SK-MEL-5 (cell line): ENCODE measurements around the gene CHST11. TPM values are rescaled to one million over a fixed set of nuclear protein-coding genes. Genes with fewer than 3 reads are reported as not detected.

Experiments used
- DNase-seq: peaks from one replicate; pipeline ENCODE4 v3.0.0-alpha.2; 2016; ENCODE audit warnings: low read depth, low spot score
- in situ Hi-C: cut with HindIII; loops from 2 replicates; pipeline ENCODE4 v1.10.0; 2016; ENCODE audit warnings: low sequenced_read_pairs, high pct_unique_total_duplicates, low pct_unique_long_range_greater_than_20kb
- total RNA-seq: library from RNA; depleted of rRNA; stranded (reverse); fragments of >200 nt; shearing (Covaris generic); gene quantifications from 2 replicates; pipeline ENCODE4 v1.2.3, GENCODE V29; 2014

CHST11 gene
- total RNA-seq, 1 experiment from 2014 or later, result 27.4 TPM

DNA sequence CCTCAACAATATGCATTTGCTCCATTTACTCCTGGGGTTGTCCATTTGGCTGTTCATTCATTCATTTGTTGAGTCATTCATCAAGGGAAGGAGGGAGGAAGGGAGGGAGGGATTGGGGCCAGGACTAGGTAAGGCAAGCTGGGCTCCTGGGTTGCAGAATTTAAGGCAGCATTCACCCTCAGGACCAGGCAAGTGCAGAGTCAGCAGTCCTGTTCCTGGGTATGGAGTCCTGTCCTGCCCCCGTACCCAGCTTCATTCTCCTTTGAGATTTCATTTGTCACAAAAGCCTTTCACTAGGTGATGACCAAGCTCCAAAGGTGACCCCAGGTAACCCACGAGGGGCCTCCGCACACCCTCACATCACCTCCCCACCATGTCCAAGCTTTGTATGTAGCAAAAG lies 178.1 kb downstream of the CHST11 start:
- in situ Hi-C loops, result no loop called here
- no peak for DNase-seq

DNA sequence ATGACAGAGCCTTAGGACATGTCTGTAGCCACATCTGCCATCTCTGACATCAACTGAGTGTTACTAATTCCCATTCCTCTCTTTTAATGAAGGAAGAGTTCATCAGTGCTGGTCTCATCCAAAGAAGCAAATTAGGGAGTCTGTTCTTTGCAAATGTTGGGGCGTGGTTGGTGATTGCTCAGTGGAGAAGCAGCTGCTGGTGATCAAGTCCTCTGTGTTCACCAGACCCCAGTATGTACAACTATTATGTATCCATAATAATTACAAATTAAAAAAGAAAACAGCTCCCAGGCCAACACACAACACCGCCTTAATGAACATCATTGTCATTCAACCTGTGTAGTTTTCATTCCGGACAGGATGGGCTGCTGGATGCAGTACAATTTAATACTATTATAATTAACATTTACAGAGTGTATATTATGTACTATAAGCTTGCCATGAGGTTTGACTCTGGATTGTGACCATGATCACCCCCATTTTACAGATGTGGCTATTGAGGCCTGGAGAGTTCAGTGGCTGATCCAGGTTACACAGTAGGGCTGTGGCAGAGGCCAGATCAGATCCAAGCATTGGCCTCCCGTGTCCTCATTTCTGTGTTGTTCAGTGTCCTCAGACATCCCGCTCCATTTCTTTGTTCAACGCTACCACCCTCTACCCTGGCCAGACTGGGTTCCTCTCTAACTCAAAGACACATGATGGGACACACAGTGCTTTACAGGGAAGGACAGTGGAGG lies 179.0 kb downstream of the CHST11 start:
- in situ Hi-C loops, result no loop called here
- DNase-seq, result no peak

DNA sequence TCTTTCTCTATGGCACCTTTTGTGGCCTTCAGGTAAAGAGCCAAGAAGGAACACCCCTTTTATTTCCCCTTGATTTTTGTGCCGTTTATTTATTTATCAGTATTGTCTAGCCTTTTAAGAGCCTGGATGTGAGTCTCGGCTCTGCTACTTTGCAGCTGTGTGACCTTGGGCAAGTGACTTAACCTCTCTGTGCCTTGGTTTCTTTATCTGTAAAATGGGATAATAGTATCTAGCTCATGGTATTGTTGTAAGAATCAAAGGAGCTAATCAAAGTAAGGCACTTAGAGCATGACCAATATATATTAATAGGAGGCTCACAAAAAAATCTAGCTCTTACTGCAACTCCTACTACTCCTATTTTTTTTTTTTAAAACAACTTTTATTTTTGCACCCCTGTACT lies 179.7 kb downstream of the CHST11 start:
- in situ Hi-C loops, result no loop called here
- no peak for DNase-seq

DNA sequence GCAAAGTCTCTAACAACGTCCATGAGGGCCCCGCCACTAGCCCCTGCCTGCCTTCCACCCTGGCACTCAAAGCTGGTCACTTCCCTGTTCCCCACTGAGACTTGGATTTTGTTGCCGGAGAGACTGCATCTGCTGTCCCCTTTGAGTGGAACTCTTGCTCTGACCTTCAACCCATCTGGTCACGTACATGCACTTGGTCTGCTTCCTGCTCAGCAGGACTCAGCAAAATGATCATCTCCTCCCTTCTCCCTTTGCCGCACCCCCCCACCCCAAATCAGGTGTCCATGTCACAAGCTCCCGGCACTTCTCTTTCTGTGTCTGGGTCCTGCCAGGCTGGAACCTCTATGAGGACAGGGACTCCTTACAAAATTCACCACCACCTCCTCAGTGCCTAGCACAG lies 180.9 kb downstream of the CHST11 start:
- no peak for DNase-seq
- in situ Hi-C loops, result no loop called here

DNA sequence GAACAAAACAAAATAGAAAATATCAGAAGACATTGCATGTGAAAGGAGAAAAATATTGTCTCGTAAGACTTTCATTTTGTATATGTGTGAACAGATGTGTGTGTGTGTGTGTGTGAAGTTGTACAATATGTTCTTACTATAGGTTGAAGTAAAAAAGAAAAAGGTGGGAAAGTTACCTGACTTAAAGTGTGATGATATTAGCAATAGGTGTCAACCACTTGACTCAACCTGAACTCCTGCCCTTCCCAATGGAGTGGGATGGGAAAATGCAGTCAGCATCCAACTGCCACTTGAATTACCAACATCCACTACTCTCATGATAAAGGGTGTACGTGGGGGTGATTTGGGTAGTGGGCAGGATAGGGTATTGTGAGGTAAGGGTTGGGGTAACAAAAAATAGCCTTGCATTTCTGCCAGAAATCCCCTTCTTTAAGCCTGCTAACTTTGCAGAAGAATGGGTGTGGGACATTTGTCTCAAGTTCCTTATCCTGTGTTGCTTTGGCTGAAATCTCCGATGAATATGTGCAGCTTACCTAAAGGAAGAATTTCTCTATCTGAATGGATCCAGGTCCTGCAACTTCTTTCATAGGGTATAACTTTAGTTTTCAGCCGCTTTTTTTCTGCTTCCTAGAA lies 181.6 kb downstream of the CHST11 start:
- no peak for DNase-seq
- in situ Hi-C loops, result no loop called here

DNA sequence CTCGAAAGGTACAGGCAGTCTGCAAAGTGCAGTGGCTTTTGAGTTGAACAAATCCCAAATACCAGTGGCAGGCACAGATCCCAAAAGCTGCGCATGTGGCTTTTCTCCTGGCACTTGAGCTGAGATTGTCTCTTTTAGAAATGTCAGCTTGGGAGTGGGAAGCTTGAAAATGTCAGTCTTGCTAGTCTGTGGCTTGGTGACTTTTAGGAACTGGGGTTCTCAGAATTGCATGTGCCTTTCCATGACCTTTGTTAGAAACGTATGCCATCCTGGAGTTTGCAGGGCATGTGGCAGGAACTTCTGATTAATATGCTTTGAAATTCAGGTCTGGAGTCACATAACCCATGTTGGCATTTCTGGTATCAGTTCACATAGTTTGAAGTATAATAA lies 182.1 kb downstream of the CHST11 start:
- DNase-seq, result no peak
- in situ Hi-C loops, result no loop called here

DNA sequence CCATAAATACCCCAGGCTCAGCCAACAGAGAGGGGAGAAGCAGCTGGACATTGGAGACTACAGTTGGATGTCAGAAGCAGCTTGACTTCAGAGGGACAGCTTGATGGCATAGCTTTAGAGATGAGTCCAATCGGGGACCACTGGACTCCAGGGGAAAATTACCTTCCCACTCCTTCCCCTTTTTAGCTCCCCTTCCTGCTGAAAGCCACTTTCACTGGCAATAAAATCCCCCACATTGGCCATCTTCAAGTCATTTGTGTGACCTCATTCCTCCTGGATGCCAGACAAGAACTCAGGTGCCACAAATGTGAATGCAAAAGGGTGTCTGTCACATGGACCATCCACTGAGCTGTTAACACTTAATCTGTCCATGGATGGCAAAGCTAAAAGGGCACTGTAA lies 184.2 kb downstream of the CHST11 start:
- in situ Hi-C loops, result no loop called here
- no peak for DNase-seq

DNA sequence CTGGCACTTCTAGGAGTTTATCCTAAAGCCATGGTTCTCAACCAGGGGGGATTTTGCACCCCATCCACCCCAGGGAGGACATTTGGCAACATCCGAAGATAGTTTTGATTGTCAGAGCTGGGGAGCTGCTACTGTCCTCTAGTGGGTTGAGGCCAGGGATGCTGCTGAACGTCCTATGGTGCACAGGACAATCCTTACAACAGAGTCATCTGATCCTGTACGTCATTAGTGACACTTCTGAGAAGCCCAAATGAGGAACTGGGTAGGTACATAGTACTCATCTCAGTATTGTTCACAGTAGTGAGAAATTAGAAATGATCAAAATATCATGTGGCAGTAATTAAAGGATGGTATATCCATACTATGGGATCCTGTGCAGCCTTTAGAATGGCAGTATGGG lies 185.1 kb downstream of the CHST11 start:
- no peak for DNase-seq
- in situ Hi-C loops, result no loop called here

DNA sequence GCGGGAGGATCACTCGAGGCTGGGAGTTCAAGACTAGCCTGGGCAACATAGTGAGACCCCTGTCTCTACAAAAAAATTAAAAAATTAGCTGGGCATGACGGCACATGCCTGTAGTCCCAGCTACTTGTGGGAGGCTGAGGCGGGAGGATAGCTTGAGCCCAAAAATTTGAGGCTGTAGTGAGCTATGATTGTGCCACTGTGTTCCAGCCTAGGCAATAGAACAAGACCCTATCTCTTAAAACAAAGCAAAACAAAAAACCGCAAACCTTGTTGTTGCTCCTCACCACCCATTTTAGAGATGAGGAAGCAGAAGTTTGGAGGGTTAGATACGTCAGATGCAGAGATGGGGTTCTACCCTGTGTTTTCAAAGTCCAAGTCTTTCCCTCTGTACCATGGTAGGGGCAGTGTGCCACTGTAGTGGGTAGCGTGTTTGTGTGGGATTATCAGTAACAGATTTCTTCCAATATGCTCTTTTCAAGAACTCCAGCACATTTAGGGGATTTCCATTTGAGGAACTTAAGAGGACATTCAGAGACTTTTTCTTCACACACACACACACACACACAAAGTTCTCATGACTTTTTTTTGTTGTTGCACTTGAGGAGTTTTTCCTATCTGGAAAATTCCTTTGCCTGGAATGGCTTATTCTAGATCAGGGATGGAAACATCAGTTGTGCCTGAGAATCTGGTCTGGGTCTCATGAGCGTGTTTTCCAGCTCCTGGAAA lies 186.5 kb downstream of the CHST11 start:
- in situ Hi-C loops, result no loop called here
- no peak for DNase-seq

DNA sequence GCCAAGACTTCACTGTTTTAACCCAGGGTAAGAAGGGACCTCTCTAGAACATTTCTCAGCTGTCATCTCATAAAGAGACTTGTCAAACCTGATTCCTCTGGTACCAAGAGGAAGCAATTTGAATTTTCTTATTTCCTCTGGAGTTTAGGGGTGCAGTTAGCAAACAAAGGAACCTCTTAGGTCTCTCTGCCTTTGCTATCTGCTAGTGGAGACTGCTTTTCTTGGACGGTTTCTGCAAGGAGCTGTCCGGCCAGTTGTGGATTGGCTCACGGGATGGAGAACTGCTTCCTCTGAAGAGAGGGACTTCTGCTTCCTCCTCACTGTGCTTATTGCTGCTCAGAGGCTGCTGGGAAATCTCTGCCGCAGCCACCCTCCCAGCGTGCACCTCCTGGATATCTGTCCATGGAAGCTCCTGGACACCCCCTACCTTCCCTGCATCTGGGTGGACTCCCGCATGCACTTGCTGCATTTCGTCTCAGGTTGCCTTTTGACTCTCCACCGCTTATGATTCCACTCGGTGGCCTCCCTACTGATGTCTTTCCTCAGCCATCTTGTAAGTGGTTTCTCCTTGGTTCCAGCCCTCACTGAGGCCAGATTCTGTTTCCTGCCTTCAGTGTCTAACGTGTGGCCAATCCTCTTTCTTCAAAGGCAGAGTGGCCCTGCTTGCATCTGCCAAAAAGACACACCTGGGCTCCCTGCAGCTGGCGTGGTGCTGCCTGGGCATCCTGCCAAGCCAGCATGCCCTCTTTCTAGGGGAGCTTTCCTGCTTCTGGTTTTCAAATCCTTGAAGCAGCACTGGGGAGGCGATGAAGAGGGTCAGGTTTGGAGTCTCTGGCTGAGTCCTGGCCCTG lies 187.3 kb downstream of the CHST11 start:
- in situ Hi-C loops, result no loop called here
- DNase-seq, result no peak

DNA sequence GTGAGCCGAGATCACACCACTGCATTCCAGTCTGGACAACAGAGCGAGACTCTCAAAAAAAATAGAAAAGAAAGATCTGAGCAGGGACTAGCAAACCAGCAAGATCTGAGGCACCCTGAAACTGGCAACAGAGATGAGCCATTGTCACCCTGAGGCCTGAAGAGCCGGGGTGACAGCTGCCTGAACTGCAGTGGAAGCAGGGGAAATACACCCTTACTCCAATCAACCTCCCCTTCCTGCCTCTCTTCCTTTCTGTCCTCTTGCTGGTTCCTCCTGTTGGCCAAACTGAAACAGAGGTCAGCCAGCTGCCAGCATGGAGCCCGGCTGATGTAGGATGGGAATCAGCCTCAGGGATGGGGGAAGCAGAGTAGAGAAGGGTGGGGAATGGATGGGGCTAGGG lies 192.0 kb downstream of the CHST11 start:
- in situ Hi-C loops, result no loop called here
- no peak for DNase-seq

DNA sequence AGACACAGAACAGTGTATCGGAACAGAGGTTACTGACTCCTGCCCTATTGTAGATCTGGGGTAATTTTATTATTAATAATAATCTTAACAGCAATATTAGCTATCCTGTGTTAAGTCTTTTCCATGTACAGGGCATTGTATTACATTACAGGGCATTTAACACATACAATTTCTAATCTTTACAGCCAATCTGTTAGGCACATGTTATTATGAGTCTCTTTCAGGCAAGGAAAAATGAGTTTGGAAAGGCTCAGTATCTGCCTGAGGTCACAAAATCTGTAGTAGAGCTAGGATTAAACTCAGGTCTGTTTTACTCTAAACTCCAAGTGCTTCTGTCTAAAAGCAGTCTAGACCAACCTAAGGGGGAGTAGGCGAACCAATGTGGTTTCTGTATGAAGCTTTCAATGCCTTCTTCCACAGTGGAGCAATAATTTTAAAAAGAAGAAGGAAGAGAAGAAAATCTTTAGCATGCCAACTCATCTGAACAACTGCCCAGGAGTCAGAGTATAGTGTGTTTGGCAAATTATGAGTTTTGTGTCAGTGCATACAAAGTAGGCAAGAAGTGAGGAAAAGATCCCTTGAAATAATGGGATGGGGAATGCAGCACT lies 192.6 kb downstream of the CHST11 start:
- in situ Hi-C loops, result no loop called here
- no peak for DNase-seq

DNA sequence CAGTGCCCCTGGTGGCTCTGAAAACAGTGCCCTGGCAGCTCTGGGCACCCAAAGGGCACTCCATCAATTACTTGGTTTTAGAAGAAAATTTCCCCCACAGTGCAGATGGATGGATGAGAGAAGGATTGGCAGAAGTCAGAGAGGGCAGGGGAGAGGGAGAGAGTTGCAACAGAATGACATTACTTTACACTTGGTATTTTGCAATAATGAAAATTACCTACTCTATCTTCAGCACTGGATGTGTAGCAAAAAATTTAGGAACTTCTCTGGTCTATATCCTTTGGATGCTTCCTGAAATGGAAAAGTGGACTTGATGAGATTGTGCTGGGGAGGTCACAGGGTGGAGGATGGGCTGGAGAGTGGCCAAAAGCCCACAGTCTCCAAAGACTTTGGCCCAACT lies 193.2 kb downstream of the CHST11 start:
- no peak for DNase-seq
- in situ Hi-C loops, result no loop called here

DNA sequence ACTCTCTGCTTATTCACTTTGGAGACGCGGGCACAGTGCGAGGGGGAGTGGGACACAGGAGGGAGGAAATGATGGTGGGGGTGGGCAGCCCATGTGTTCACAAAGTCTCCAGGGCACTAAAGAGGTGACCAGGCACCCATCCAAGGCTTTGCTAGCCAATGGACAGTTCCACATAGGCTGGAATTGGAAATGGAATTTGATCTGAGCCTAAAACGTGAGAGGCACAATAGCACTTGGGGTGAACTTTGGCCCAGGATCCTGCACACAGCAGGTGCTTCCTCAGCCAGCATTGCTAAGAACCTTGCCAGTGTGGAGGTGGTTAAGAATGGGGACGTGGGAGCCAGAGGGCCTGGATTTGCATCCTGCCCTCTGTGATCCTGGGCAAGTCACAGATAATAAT lies 193.8 kb downstream of the CHST11 start:
- no peak for DNase-seq
- in situ Hi-C loops, result no loop called here

DNA sequence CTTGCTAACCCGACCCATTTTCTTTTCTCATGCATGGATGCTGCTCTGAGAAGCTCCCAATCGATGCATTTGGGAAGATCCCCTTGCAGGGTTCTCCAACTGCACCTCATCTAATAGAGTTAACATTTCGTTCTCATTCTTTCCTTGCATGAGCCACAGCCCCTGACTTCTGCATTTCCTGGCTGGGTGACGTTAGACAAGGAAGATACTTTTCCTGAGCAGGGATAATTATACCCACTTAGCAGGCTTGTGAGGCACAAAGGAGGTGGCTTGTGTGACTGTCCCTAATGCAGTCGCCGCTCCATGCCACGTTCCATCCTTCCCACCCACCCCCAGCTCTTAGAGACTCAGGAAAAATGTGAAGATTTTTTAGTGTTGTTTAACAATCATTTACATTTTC lies 195.1 kb downstream of the CHST11 start:
- in situ Hi-C loops, result no loop called here
- DNase-seq, result no peak

DNA sequence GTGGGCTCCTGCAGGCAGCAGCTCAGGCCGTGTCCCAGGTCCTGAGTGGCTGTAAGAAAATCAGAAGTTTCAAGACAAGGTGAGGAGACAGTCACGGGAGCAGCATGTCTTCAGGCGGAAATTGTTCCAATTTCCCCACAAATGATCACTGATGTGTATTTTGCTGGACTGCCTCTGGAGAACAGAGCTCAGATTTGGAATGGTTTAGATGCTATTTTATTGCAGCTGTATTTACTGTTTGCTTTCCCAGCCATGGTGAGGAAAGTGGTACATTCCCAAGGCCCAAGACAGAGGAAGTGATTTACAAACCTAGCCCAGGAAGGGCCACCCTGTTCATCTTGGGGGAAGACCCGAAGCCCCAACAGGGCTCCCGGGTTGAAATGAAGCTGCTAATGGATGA lies 195.6 kb downstream of the CHST11 start:
- in situ Hi-C loops, result no loop called here
- DNase-seq, result no peak

DNA sequence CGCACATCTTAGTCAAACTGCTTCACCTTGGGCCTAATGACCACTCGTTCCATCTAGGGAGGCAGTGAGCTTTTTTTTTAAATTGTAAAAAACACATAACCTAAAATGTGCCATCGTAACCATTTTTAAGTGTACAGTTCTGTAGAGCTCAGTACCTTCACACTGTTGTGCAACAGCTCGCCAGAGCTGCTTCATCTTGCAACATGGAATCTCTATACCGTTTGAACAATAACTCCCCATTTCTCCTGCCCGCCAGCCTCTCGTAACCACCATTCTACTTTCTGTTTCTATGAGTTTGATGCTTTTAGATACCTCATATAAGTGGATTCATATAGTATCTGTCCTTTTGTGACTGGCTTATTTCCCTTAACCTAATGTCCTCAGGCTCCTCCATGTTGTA lies 196.2 kb downstream of the CHST11 start:
- in situ Hi-C loops, result no loop called here
- no peak for DNase-seq
